A549 (cell line): ENCODE measurements around the gene ADGRL2. TPM values are rescaled to one million over a fixed set of nuclear protein-coding genes. Genes with fewer than 3 reads are reported as not detected.

Experiments
- ATAC-seq, 2 experiments: fragments of 200-7000 bp in 1 of 2; fragments of >200 bp in 1 of 2; cut with Nextera tagmentation in 1 of 2; cut with Tn5 transposase in 1 of 2; 3 replicates each; pipeline versions ENCODE4 v1.8.0 to v1.9.1; 2018 to 2020; ENCODE audit warnings: mild to moderate bottlenecking in 1 of 2, moderate library complexity in 1 of 2
- CTCF ChIA-PET: fragments of 300-600 bp; sonication (Branson Sonifier 250); formaldehyde crosslinking; extraction: SDS; loops from one replicate; lab custom pipeline; 2021; ENCODE audit warnings: antibody characterized with exemption, inconsistent platforms; lab: Yijun Ruan, JAX
- POLR2A ChIA-PET: fragments of 350-600 bp; formaldehyde crosslinking; extraction: SDS; loops from one replicate; lab custom pipeline; 2021; ENCODE audit warnings: antibody characterized with exemption, inconsistent platforms; lab: Yijun Ruan, JAX
- DNase-seq, 2 experiments: peaks; one replicate each; pipeline versions ENCODE4 v3.0.0 to v3.0.0-alpha.2; 2011 to 2016; ENCODE audit warnings: low read depth in 1 of 2, low spot score in 1 of 2
- FAIRE-seq: peaks from 2 replicates; lab custom pipeline; 2011; peaks lifted over from hg19 to GRCh38; lab: Jason Lieb, UNC
- H3K27ac ChIP-seq, 2 experiments: fragments of >200 bp; sonication (Bioruptor Twin); formaldehyde crosslinking; 3 replicates each; pipeline ENCODE4 v1.5.1; 2016 to 2017
- H3K4me1 ChIP-seq: fragments of >200 bp; sonication (Bioruptor Twin); formaldehyde crosslinking; 3 replicates; pipeline ENCODE4 v1.6.1; 2016
- H3K4me2 ChIP-seq: fragments of >200 bp; sonication (Bioruptor Twin); formaldehyde crosslinking; 3 replicates; pipeline ENCODE4 v1.6.1; 2016
- H3K4me3 ChIP-seq: fragments of >200 bp; sonication (Bioruptor Twin); formaldehyde crosslinking; 3 replicates; pipeline ENCODE4 v1.5.1; 2016
- H3K9me3 ChIP-seq: fragments of >200 bp; sonication (Bioruptor Twin); formaldehyde crosslinking; 3 replicates; pipeline ENCODE4 v1.6.1; 2016
- BHLHE40 ChIP-seq: IDR thresholded peaks from 2 replicates; pipeline ENCODE4 v1.6.1; 2012; ENCODE audit warnings: low read depth, low read length, inconsistent platforms
- CBX8 ChIP-seq: fragments of 200-600 bp; sonication (generic); IDR thresholded peaks from 2 replicates; pipeline ENCODE4 v1.6.1; 2016
- CEBPB ChIP-seq, 2 experiments: fragments of >200 bp in 1 of 2; sonication (Bioruptor Twin) in 1 of 2; formaldehyde crosslinking in 1 of 2; IDR thresholded peaks; 2 replicates each; pipeline ENCODE4 v1.6.1; 2012 to 2016
- CHD4 ChIP-seq: fragments of 200-600 bp; sonication (generic); IDR thresholded peaks from 2 replicates; pipeline ENCODE4 v1.6.1; 2016; ENCODE audit warnings: antibody characterized with exemption, mild to moderate bottlenecking, borderline replicate concordance
- GATA3 ChIP-seq: IDR thresholded peaks from 2 replicates; pipeline ENCODE4 v1.6.1; 2012; ENCODE audit warnings: borderline replicate concordance
- HOXB5 ChIP-seq: fragments of 250-450 bp; sonication (Bioruptor Pico); IDR thresholded peaks from 2 replicates; pipeline ENCODE4 v1.5.0; 2020; ENCODE audit warnings: mild to moderate bottlenecking, moderate library complexity
- MAFK ChIP-seq: fragments of 450-650 bp; IDR thresholded peaks from 2 replicates; pipeline ENCODE4 v1.6.1; 2014; ENCODE audit not compliant: partially characterized antibody
- MAZ ChIP-seq: fragments of 150-350 bp; IDR thresholded peaks from 2 replicates; pipeline ENCODE4 v1.6.1; 2014; ENCODE audit warnings: antibody characterized with exemption, low read depth, low read length, borderline replicate concordance
- PHF8 ChIP-seq: fragments of 200-600 bp; sonication (generic); IDR thresholded peaks from 2 replicates; pipeline ENCODE4 v1.6.1; 2016; ENCODE audit warnings: low read depth, mild to moderate bottlenecking, antibody characterized with exemption, moderate library complexity, borderline replicate concordance
- POLR2A ChIP-seq: IDR thresholded peaks from 2 replicates; pipeline ENCODE4 v1.6.1; 2012; ENCODE audit warnings: mild to moderate bottlenecking, low read length
- RAD21 ChIP-seq, 2 experiments: fragments of >200 bp in 1 of 2; sonication (Bioruptor Twin) in 1 of 2; formaldehyde crosslinking in 1 of 2; IDR thresholded peaks in 1 of 2; conservative IDR thresholded peaks in 1 of 2; 2 replicates in 1 of 2; 3 replicates in 1 of 2; pipeline ENCODE4 v1.6.1; 2012 to 2018; ENCODE audit warnings: inconsistent platforms in 1 of 2
- RARB ChIP-seq: fragments of 250-450 bp; sonication (Bioruptor Pico); IDR thresholded peaks from 2 replicates; pipeline ENCODE4 v1.8.0; 2021; ENCODE audit warnings: mild to moderate bottlenecking, moderate library complexity
- SMC3 ChIP-seq: fragments of >200 bp; sonication (Bioruptor Twin); formaldehyde crosslinking; IDR thresholded peaks from 3 replicates; pipeline ENCODE4 v1.6.1; 2018; ENCODE audit warnings: inconsistent platforms
- TFCP2L1 ChIP-seq: fragments of 250-450 bp; sonication (Bioruptor Pico); IDR thresholded peaks from 2 replicates; pipeline ENCODE4 v1.5.0; 2021; ENCODE audit warnings: mild to moderate bottlenecking
- ZC3H11A ChIP-seq: fragments of 450-650 bp; IDR thresholded peaks from 2 replicates; pipeline ENCODE4 v1.6.1; 2014; ENCODE audit warnings: antibody characterized with exemption, mild to moderate bottlenecking
- ZNF302 ChIP-seq: fragments of 250-450 bp; sonication (Bioruptor Pico); IDR thresholded peaks from 2 replicates; pipeline ENCODE4 v1.9.0; 2021; ENCODE audit warnings: inconsistent platforms, mild to moderate bottlenecking, moderate library complexity
- ZSCAN20 ChIP-seq: fragments of 250-450 bp; sonication (Bioruptor Pico); IDR thresholded peaks from 2 replicates; pipeline ENCODE4 v1.8.0; 2022; ENCODE audit warnings: mild to moderate bottlenecking, moderate library complexity
- WGBS: methylation state at CpG from one replicate; pipeline ENCODE4 v1.1.6; 2017; ENCODE audit errors: missing lambda C conversion rate; 5-methylcytosine and 5-hydroxymethylcytosine counted together
- polyA plus RNA-seq, 4 experiments: library from polyadenylated mRNA; depleted of rRNA in 3 of 4; stranded (reverse); fragments of >200 nt; fragmentation: RNase III in 1 of 4; extraction: RNeasy Plus Mini Kit Qiagen cat#74134 plus additional on column Dnase treatment in 1 of 4; gene quantifications; 2 replicates in 3 of 4; 3 replicates in 1 of 4; pipeline ENCODE4 v1.2.3, GENCODE V29; 2011 to 2017
- TF ChIP-seq, protein P1 (sequence below): IDR thresholded peaks from 2 replicates; pipeline ENCODE4 v1.6.1; 2012
- TF ChIP-seq, protein P2 (sequence below): IDR thresholded peaks from 2 replicates; pipeline ENCODE4 v1.6.1; 2012; ENCODE audit warnings: low read depth, borderline replicate concordance
- TF ChIP-seq, protein P3 (sequence below): fragments of >200 bp; sonication (Bioruptor Twin); formaldehyde crosslinking; IDR thresholded peaks from 2 replicates; pipeline ENCODE4 v1.6.1; 2016
- TF ChIP-seq, protein P4 (sequence below): fragments of 250-450 bp; sonication (Bioruptor Pico); IDR thresholded peaks from 2 replicates; pipeline ENCODE4 v1.5.0; 2021; ENCODE audit warnings: mild to moderate bottlenecking, moderate library complexity, borderline replicate concordance

ADGRL2 gene
- polyA plus RNA-seq, 2 of the 4 experiments (the other 2 are of a cell fraction): 12.8 to 24.1 TPM

DNA sequence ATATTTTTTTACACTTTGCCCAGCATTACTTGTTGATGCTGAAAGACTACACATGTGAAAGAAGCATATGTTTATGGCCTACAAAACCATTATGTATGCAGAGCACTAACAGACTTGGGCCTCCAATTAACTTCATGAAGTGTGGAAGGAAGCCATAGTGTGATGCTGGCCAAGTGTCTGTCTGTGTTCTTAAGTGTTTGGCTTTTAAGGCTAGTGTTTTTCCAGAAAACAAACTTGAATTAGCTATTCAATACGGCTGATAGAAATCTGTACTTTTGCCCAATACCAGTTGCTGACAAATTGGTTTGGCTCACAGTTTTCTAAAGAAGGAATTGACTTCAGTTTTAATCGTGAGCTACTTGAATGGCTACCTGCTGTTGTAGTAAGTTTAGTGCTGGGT is 136.1 kb downstream of the ADGRL2 start:
- H3K4me3 ChIP-seq: no peak overlapping the region
- FAIRE-seq (no peak), ATAC-seq (no peak), DNase-seq (no peak)
- no peak overlapping the region for H3K4me2 ChIP-seq
- 80% methylated on average over 2 of the region's 2 CpGs for WGBS
- ChIA-PET CTCF (no interaction called here), POLR2A (no interaction called here)
- H3K4me1 ChIP-seq: no peaks in the 10 kb centered on the region
- no peaks in the 10 kb centered on the region for H3K9me3 ChIP-seq
- no peak overlapping the region for H3K27ac ChIP-seq
- TF ChIP-seq CHD4 (no peak), PHF8 (no peak), TFCP2L1 (CRISPR knock-in tag) (no peak), BHLHE40 (no peak), MAZ (no peak), GATA3 (no peak), HOXB5 (CRISPR knock-in tag) (no peak), ZSCAN20 (CRISPR knock-in tag) (no peak), ZNF302 (CRISPR knock-in tag) (no peak), CEBPB (IDR thresholded peaks at IDR 0.05) (no peak), SMC3 (no peak), ZC3H11A (no peak), RARB (CRISPR knock-in tag) (no peak)
- TF ChIP-seq, protein P1, sequence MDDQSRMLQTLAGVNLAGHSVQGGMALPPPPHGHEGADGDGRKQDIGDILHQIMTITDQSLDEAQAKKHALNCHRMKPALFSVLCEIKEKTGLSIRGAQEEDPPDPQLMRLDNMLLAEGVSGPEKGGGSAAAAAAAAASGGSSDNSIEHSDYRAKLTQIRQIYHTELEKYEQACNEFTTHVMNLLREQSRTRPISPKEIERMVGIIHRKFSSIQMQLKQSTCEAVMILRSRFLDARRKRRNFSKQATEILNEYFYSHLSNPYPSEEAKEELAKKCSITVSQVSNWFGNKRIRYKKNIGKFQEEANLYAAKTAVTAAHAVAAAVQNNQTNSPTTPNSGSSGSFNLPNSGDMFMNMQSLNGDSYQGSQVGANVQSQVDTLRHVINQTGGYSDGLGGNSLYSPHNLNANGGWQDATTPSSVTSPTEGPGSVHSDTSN: no peak
- TF ChIP-seq, protein P2, sequence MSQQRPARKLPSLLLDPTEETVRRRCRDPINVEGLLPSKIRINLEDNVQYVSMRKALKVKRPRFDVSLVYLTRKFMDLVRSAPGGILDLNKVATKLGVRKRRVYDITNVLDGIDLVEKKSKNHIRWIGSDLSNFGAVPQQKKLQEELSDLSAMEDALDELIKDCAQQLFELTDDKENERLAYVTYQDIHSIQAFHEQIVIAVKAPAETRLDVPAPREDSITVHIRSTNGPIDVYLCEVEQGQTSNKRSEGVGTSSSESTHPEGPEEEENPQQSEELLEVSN: no peak
- TF ChIP-seq, protein P3, sequence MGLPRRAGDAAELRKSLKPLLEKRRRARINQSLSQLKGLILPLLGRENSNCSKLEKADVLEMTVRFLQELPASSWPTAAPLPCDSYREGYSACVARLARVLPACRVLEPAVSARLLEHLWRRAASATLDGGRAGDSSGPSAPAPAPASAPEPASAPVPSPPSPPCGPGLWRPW: no peak
- TF ChIP-seq, protein P4, sequence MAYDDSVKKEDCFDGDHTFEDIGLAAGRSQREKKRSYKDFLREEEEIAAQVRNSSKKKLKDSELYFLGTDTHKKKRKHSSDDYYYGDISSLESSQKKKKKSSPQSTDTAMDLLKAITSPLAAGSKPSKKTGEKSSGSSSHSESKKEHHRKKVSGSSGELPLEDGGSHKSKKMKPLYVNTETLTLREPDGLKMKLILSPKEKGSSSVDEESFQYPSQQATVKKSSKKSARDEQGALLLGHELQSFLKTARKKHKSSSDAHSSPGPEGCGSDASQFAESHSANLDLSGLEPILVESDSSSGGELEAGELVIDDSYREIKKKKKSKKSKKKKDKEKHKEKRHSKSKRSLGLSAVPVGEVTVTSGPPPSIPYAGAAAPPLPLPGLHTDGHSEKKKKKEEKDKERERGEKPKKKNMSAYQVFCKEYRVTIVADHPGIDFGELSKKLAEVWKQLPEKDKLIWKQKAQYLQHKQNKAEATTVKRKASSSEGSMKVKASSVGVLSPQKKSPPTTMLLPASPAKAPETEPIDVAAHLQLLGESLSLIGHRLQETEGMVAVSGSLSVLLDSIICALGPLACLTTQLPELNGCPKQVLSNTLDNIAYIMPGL (CRISPR knock-in tag): no peak

DNA sequence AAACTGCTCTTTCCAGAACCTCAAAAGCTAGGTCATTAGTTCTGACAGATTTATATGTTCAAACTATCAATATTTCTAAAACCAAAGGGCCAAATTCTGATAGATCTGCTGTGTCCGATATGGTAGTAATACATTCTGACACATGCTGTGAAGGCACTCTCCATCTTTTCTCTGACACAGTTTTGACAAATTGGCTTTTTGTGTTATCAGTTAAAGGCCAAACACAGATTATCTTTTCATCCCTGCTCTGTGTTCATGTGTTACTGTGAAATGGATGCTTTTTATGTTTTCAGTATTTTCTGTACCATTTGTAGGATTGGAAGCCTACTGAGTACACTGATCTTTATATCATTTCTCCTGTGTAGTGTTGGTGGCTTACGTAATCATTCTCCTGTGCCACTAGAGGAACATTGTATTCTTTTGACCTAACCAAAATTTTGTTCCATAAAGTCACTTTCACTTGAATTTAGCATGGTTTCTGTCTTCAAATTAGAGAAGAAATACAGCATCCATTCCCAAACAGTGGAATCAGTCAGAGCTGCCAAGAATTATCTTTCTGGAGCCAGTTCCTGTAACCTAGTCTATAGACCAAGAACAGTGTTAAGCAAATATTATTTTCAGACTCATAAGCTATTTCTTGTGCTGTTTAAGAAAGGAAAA is 137.2 kb downstream of the ADGRL2 start:
- H3K9me3 ChIP-seq: no peaks in the 10 kb centered on the region
- 83% methylated on average over 2 of the region's 2 CpGs for WGBS
- H3K4me3 ChIP-seq: no peak overlapping the region
- ChIA-PET CTCF (no interaction called here), POLR2A (no interaction called here)
- H3K4me1 ChIP-seq: no peaks in the 10 kb centered on the region
- no peak overlapping the region for H3K27ac ChIP-seq
- no peak for FAIRE-seq
- DNase-seq: no peak
- ATAC-seq: no peak
- H3K4me2 ChIP-seq: no peak overlapping the region
- no peak for TF ChIP-seq CBX8
- no peak for TF ChIP-seq ZNF302 (CRISPR knock-in tag)
- no peak for TF ChIP-seq POLR2A
- no peak for TF ChIP-seq MAFK
- TF ChIP-seq RAD21 (conservative IDR thresholded peaks at IDR 0.05 in 1 of 2, IDR thresholded peaks at IDR 0.05 in 1 of 2): no peak
- TF ChIP-seq, protein P1: no peak
